B cell (primary cell): ENCODE data around the gene PAM. TPM values are rescaled to one million over a fixed set of nuclear protein-coding genes. Genes with fewer than 3 reads are reported as not detected.

Source experiments
- ATAC-seq: fragments of 200-7000 bp; cut with Tn5 transposase; one replicate; pipeline ENCODE4 v1.10.0; 2021; ENCODE audit warnings: low read depth, mild to moderate bottlenecking, moderate number of reproducible peaks, moderate library complexity
- CTCF ChIA-PET: fragments of 350-600 bp; sonication (Branson Sonifier 250); formaldehyde crosslinking; loops from one replicate; lab custom pipeline; 2021; ENCODE audit warnings: antibody characterized with exemption, inconsistent platforms; lab: Charles Lee
- POLR2A ChIA-PET: fragments of 350-600 bp; sonication (Branson Sonifier 250); formaldehyde crosslinking; loops from one replicate; lab custom pipeline; 2021; ENCODE audit warnings: antibody characterized with exemption; lab: Charles Lee
- DNase-seq: peaks from one replicate; pipeline ENCODE4 v3.0.0; 2013
- H2AFZ ChIP-seq: 2 replicates; pipeline ENCODE4 v1.6.1; 2012; ENCODE audit warnings: mild to moderate bottlenecking, low read depth, low read length; ENCODE audit not compliant: insufficient read depth, poor library complexity, severe bottlenecking
- H3K27ac ChIP-seq, 2 donors: 1 replicate in 1 of 2; 2 replicates in 1 of 2; pipeline ENCODE4 v1.5.1; 2012 to 2013; ENCODE audit warnings: low read length in 2 of 2, mild to moderate bottlenecking in 2 of 2, moderate library complexity in 1 of 2
- H3K27me3 ChIP-seq, 4 experiments: fragments of 200-600 bp in 1 of 4; sonication (generic) in 1 of 4; replicated peaks in 1 of 4; 1 replicate in 2 of 4; 2 replicates in 2 of 4; pipeline versions ENCODE4 v1.6.1 to v1.7.0; 2013 to 2016; ENCODE audit warnings: low read length in 3 of 4, mild to moderate bottlenecking in 2 of 4, mixed read lengths in 1 of 4, moderate library complexity in 1 of 4; ENCODE audit not compliant: insufficient read depth in 4 of 4, control insufficient read depth in 3 of 4; ENCODE audit errors: control extremely low read depth in 1 of 4
- H3K36me3 ChIP-seq, 2 experiments: replicated peaks in 1 of 2; 1 replicate in 1 of 2; 2 replicates in 1 of 2; pipeline versions ENCODE4 v1.6.1 to v1.7.1; 2013; ENCODE audit warnings: low read length in 1 of 2; ENCODE audit not compliant: insufficient read depth in 2 of 2, control insufficient read depth in 1 of 2; ENCODE audit errors: control extremely low read depth in 1 of 2, extremely low read depth in 1 of 2
- H3K4me1 ChIP-seq, 2 donors: fragments of 200-600 bp in 1 of 2; sonication (generic) in 1 of 2; 1 replicate in 1 of 2; 2 replicates in 1 of 2; pipeline versions ENCODE4 v1.5.1 to v1.6.1; 2013 to 2017; ENCODE audit warnings: low read length in 2 of 2; ENCODE audit not compliant: control insufficient read depth in 2 of 2, insufficient read depth in 2 of 2
- H3K4me2 ChIP-seq: replicated peaks from 2 replicates; pipeline ENCODE3; 2012; ENCODE audit warnings: mild to moderate bottlenecking, low read depth, low read length; ENCODE audit not compliant: poor library complexity, severe bottlenecking
- H3K4me3 ChIP-seq, 5 experiments: fragments of 200-600 bp in 1 of 5; sonication (generic) in 1 of 5; 1 replicate in 3 of 5; 2 replicates in 2 of 5; pipeline versions ENCODE4 v1.5.1 to v1.7.0; 2011 to 2016; ENCODE audit warnings: low read length in 4 of 5, mild to moderate bottlenecking in 4 of 5, low read depth in 2 of 5, control low read depth in 1 of 5, moderate library complexity in 1 of 5; ENCODE audit not compliant: insufficient read depth in 1 of 5; ENCODE audit errors: control extremely low read depth in 1 of 5, extremely low read depth in 1 of 5
- H3K79me2 ChIP-seq: fragments of 200-600 bp; sonication (generic); one replicate; pipeline ENCODE4 v1.6.0; 2016; ENCODE audit warnings: low read length; ENCODE audit not compliant: control insufficient read depth, insufficient read depth
- H3K9ac ChIP-seq: fragments of 200-600 bp; sonication (generic); 2 replicates; pipeline ENCODE4 v1.6.1; 2017; ENCODE audit warnings: mild to moderate bottlenecking, low read length, moderate library complexity
- H3K9me3 ChIP-seq, 3 donors: one replicate each; pipeline versions ENCODE4 v1.6.1 to v1.7.1; 2013; ENCODE audit warnings: low read length in 2 of 3; ENCODE audit not compliant: control insufficient read depth in 2 of 3, insufficient read depth in 1 of 3; ENCODE audit errors: control extremely low read depth in 1 of 3
- H4K20me1 ChIP-seq: 2 replicates; pipeline ENCODE4 v1.6.0; 2012; ENCODE audit warnings: mild to moderate bottlenecking, low read length; ENCODE audit not compliant: insufficient read depth, control insufficient read depth, poor library complexity, severe bottlenecking
- H3K27ac Mint-ChIP-seq: one replicate; pipeline ENCODE4 v1.8.0; 2021; ENCODE audit warnings: mixed read lengths
- H3K27me3 Mint-ChIP-seq: one replicate; pipeline ENCODE4 v1.8.0; 2021; ENCODE audit warnings: mixed read lengths
- H3K4me1 Mint-ChIP-seq: one replicate; pipeline ENCODE4 v1.8.0; 2021; ENCODE audit warnings: mixed read lengths
- H3K4me3 Mint-ChIP-seq: one replicate; pipeline ENCODE4 v1.8.0; 2021; ENCODE audit warnings: mixed read lengths
- H3K9me3 Mint-ChIP-seq: one replicate; pipeline ENCODE4 v1.8.0; 2022; ENCODE audit warnings: mixed read lengths; ENCODE audit not compliant: insufficient read depth
- EZH2 ChIP-seq: IDR thresholded peaks from 2 replicates; pipeline ENCODE4 v1.6.1; 2012; ENCODE audit warnings: borderline replicate concordance, low read depth, mild to moderate bottlenecking, moderate library complexity, low read length; ENCODE audit not compliant: insufficient read depth, poor library complexity, severe bottlenecking
- WGBS: methylation state at CpG from one replicate; pipeline ENCODE4 v1.1.5; 2013; ENCODE audit warnings: missing lambda C conversion rate; ENCODE audit not compliant: insufficient coverage; 5-methylcytosine and 5-hydroxymethylcytosine counted together
- intact Hi-C: fragments of 100-400 bp; cut with micrococcal nuclease; formaldehyde crosslinking; loops from one replicate; pipeline ENCODE4 v1.10.0; 2022
- polyA plus RNA-seq: library from polyadenylated mRNA; depleted of rRNA; stranded (reverse); fragments of >200 nt; gene quantifications from 2 replicates; pipeline ENCODE4 v1.2.3, GENCODE V29; 2012
- total RNA-seq, 2 donors: library from RNA; stranded (reverse); fragments of 120-200 nt in 1 of 2; gene quantifications; 1 replicate in 1 of 2; 2 replicates in 1 of 2; pipeline versions ENCODE4 v1.2.3 to v1.2.4, GENCODE V29; 2013 to 2022
- TF ChIP-seq, protein P1 (sequence below): fragments of 200-600 bp; IDR thresholded peaks from one replicate; pipeline ENCODE4 v1.8.0; 2022; ENCODE audit warnings: antibody characterized with exemption, mild to moderate bottlenecking

The PAM gene
- total and polyA plus RNA-seq, 2 donors (not counting 1 experiment from before 2014, with no cell fraction given) = 1.00 to 34.8 TPM

DNA sequence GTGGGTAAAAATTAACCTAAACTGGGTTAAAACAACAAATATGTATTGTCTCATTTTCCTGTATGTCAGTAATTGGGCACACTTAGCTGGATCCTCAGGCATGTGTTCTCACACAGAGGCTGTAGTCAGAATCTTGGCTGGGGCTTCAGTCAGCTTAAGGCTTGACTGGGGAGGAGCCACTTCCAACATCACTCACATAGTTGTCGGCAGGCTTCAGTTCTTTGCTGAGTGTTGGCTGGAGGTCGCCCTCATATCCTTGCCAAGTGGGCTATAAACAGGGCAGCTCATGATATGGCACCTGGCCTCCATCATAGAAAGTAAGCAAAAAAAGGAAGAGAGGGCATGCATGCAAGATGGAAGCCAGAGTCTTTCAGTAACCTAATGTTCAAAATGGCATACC lies 191.9 kb downstream of the PAM start:
- Mint-ChIP-seq H3K27ac (no peak overlapping the region), H3K4me3 (no peak overlapping the region), H3K4me1 (no peaks in the 10 kb centered on the region), H3K9me3 (no peaks in the 10 kb centered on the region), H3K27me3 (no peaks in the 10 kb centered on the region)
- TF ChIP-seq, protein P1, sequence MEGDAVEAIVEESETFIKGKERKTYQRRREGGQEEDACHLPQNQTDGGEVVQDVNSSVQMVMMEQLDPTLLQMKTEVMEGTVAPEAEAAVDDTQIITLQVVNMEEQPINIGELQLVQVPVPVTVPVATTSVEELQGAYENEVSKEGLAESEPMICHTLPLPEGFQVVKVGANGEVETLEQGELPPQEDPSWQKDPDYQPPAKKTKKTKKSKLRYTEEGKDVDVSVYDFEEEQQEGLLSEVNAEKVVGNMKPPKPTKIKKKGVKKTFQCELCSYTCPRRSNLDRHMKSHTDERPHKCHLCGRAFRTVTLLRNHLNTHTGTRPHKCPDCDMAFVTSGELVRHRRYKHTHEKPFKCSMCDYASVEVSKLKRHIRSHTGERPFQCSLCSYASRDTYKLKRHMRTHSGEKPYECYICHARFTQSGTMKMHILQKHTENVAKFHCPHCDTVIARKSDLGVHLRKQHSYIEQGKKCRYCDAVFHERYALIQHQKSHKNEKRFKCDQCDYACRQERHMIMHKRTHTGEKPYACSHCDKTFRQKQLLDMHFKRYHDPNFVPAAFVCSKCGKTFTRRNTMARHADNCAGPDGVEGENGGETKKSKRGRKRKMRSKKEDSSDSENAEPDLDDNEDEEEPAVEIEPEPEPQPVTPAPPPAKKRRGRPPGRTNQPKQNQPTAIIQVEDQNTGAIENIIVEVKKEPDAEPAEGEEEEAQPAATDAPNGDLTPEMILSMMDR = no peak
- no peak for TF ChIP-seq EZH2
- H4K20me1 ChIP-seq = no peaks in the 10 kb centered on the region
- no peaks in the 10 kb centered on the region for H3K79me2 ChIP-seq
- H3K4me1 ChIP-seq = no peaks in the 10 kb centered on the region
- no peak overlapping the region for H2AFZ ChIP-seq
- H3K4me2 ChIP-seq = no peak overlapping the region
- ChIA-PET POLR2A (no interaction called here), CTCF (no interaction called here)
- no peak overlapping the region for H3K9ac ChIP-seq
- ATAC-seq = no peak
- DNase-seq = no peak
- no peaks in the 10 kb centered on the region for H3K36me3 ChIP-seq
- no peaks in the 10 kb centered on the region for H3K27me3 ChIP-seq
- no peak overlapping the region for H3K4me3 ChIP-seq
- 100% methylated on average over 1 of the region's 2 CpGs for WGBS
- intact Hi-C loops = no loop called here
- H3K27ac ChIP-seq = no peak overlapping the region
- no peaks in the 10 kb centered on the region for H3K9me3 ChIP-seq

- H3K27me3 ChIP-seq = no peaks in the 10 kb centered on the region
- H3K4me2 ChIP-seq = no peak overlapping the region
- H3K27ac ChIP-seq = no peak overlapping the region
- DNase-seq (no peak), ATAC-seq (no peak)
- no peak overlapping the region for H3K9ac ChIP-seq
- Mint-ChIP-seq H3K4me3 (no peak overlapping the region), H3K27me3 (no peaks in the 10 kb centered on the region), H3K27ac (no peak overlapping the region), H3K4me1 (no peaks in the 10 kb centered on the region), H3K9me3 (no peaks in the 10 kb centered on the region)
- WGBS = no CpG with 5 or more reads among the region's 1 CpG
- H3K9me3 ChIP-seq = no peaks in the 10 kb centered on the region
- TF ChIP-seq, protein P1 = no peak
- TF ChIP-seq EZH2 = no peak
- H3K79me2 ChIP-seq = no peaks in the 10 kb centered on the region
- no peak overlapping the region for H2AFZ ChIP-seq
- no peak overlapping the region for H3K4me3 ChIP-seq
- intact Hi-C loops = no loop called here
- no peaks in the 10 kb centered on the region for H4K20me1 ChIP-seq
- CTCF ChIA-PET = no interaction called here
- no peaks in the 10 kb centered on the region for H3K36me3 ChIP-seq
- POLR2A ChIA-PET = no interaction called here
- no peaks in the 10 kb centered on the region for H3K4me1 ChIP-seq
Observed at GRCh38 chr5:102955488-102955887, 200.4 kb downstream of the PAM start.
